GM19395 (cell line): ENCODE measurements around the gene FOXO3.

ENCODE experiments used
- ATAC-seq: cut with Tn5 transposase; IDR thresholded peaks from one replicate; pipeline ENCODE4 v1.9.1; 2021; ENCODE audit warnings: mild to moderate bottlenecking, moderate library complexity; ENCODE audit not compliant: unreplicated experiment

The FOXO3 gene

GRCh38 chr6:108594151-108594550 is 33.4 kb downstream of the FOXO3 start:
- no peak for ATAC-seq

GRCh38 chr6:108594640-108595039 is 33.9 kb downstream of the FOXO3 start:
- no peak for ATAC-seq

- no peak for ATAC-seq
Observed at GRCh38 chr6:108596956-108597355, 36.2 kb downstream of the FOXO3 start.

GRCh38 chr6:108597572-108598304 is 37.0 kb downstream of the FOXO3 start:
- ATAC-seq = no peak

GRCh38 chr6:108598305-108598863 is 37.7 kb downstream of the FOXO3 start:
- ATAC-seq = peak; percentile 86

- ATAC-seq = no peak
Observed at GRCh38 chr6:108604156-108604555, 43.4 kb downstream of the FOXO3 start.

GRCh38 chr6:108606250-108606690 is 45.6 kb downstream of the FOXO3 start:
- ATAC-seq = no peak

- no peak for ATAC-seq
Observed at GRCh38 chr6:108608453-108609275, 47.9 kb downstream of the FOXO3 start.

GRCh38 chr6:108609276-108609769 is 48.6 kb downstream of the FOXO3 start:
- no peak for ATAC-seq

GRCh38 chr6:108610270-108610839 is 49.6 kb downstream of the FOXO3 start:
- ATAC-seq = no peak

- no peak for ATAC-seq
Observed at GRCh38 chr6:108610957-108611586, 50.4 kb downstream of the FOXO3 start.

GRCh38 chr6:108612852-108613251 is 52.1 kb downstream of the FOXO3 start:
- no peak for ATAC-seq

- ATAC-seq = no peak
Observed at GRCh38 chr6:108616544-108616943, 55.8 kb downstream of the FOXO3 start.

GRCh38 chr6:108616973-108617372 is 56.3 kb downstream of the FOXO3 start:
- no peak for ATAC-seq

- ATAC-seq = no peak
Observed at GRCh38 chr6:108618623-108619152, 58.0 kb downstream of the FOXO3 start.

GRCh38 chr6:108619431-108620197 is 58.9 kb downstream of the FOXO3 start:
- no peak for ATAC-seq

- ATAC-seq = no peak
Observed at GRCh38 chr6:108621117-108621516, 60.4 kb downstream of the FOXO3 start.

- no peak for ATAC-seq
Observed at GRCh38 chr6:108622641-108623298, 62.1 kb downstream of the FOXO3 start.

GRCh38 chr6:108623995-108624394 is 63.3 kb downstream of the FOXO3 start:
- no peak for ATAC-seq
